Posterior cingulate gyrus (tissue), 11 donors: ENCODE results near the gene KDM6A.
A peak's percentile ranks its signal among the peaks of the same experiment; 100 is the strongest.

ENCODE experiments used
- DNase-seq, 10 donors: peaks; one replicate each; pipeline versions ENCODE4 v3.0.0 to v3.0.0-alpha.2; 2020 to 2021; ENCODE audit warnings: mixed read lengths in 3 of 10
- intact Hi-C: fragments of 100-400 bp; cut with DNase I; formaldehyde crosslinking; loops from one replicate; pipeline ENCODE4 v1.15.1; 2023

Gene KDM6A

GRCh38 chrX:44953734-44954502 is 80.9 kb downstream of the KDM6A start:
- no peak for DNase-seq
- intact Hi-C loops, result no loop called here

GRCh38 chrX:44954562-44954961 is 81.6 kb downstream of the KDM6A start:
- DNase-seq, result no peak
- intact Hi-C loops, result no loop called here

- no peak for DNase-seq
- intact Hi-C loops, result no loop called here
These were observed 84.9 kb downstream of the KDM6A start for GRCh38 chrX:44957848-44958247.

- intact Hi-C loops, result no loop called here
- no peak for DNase-seq
These were observed 85.5 kb downstream of the KDM6A start for GRCh38 chrX:44958480-44958879.

GRCh38 chrX:44961817-44962607 is 89.0 kb downstream of the KDM6A start:
- DNase-seq, result no peak
- intact Hi-C loops, result no loop called here

- intact Hi-C loops, result no loop called here
These were observed 90.0 kb downstream of the KDM6A start for GRCh38 chrX:44962944-44963343.

GRCh38 chrX:44967221-44967620 is 94.2 kb downstream of the KDM6A start:
- no peak for DNase-seq
- intact Hi-C loops, result no loop called here

More at GRCh38 chrX:44962944-44963343, 90.0 kb downstream of the KDM6A start:
- no peak for DNase-seq

- DNase-seq, result no peak
- intact Hi-C loops, result no loop called here
These were observed 97.7 kb downstream of the KDM6A start for GRCh38 chrX:44970709-44971108.

GRCh38 chrX:44971674-44972073 is 98.7 kb downstream of the KDM6A start:
- intact Hi-C loops, result no loop called here
- peak in 1 of 10 donors; percentile 22 for DNase-seq

GRCh38 chrX:44972132-44972531 is 99.1 kb downstream of the KDM6A start:
- intact Hi-C loops, result no loop called here
- DNase-seq, result no peak

GRCh38 chrX:44973420-44973932 is 100.5 kb downstream of the KDM6A start:
- no peak for DNase-seq
- intact Hi-C loops, result no loop called here

- intact Hi-C loops, result no loop called here
- no peak for DNase-seq
These were observed 101.5 kb downstream of the KDM6A start for GRCh38 chrX:44974451-44974850.

GRCh38 chrX:44975666-44976263 is 102.8 kb downstream of the KDM6A start:
- intact Hi-C loops, result no loop called here
- peak in 1 of 10 donors; percentile 17 for DNase-seq

- intact Hi-C loops, result no loop called here
- DNase-seq, result no peak
These were observed 106.0 kb downstream of the KDM6A start for GRCh38 chrX:44978976-44979375.

GRCh38 chrX:44980403-44980802 is 107.4 kb downstream of the KDM6A start:
- intact Hi-C loops, result no loop called here
- DNase-seq, result no peak

GRCh38 chrX:44980883-44981282 is 107.9 kb downstream of the KDM6A start:
- DNase-seq, result no peak
- intact Hi-C loops, result no loop called here

GRCh38 chrX:44989995-44990770 is 117.2 kb downstream of the KDM6A start:
- intact Hi-C loops, result no loop called here
- DNase-seq, result peak in 2 of 10 donors; percentile 40 to 78

- DNase-seq, result no peak
- intact Hi-C loops, result no loop called here
These were observed 119.8 kb downstream of the KDM6A start for GRCh38 chrX:44992775-44993174.

- intact Hi-C loops, result no loop called here
- DNase-seq, result no peak
These were observed 123.3 kb downstream of the KDM6A start for GRCh38 chrX:44996277-44996676.

GRCh38 chrX:44997282-44997812 is 124.4 kb downstream of the KDM6A start:
- no peak for DNase-seq
- intact Hi-C loops, result no loop called here
